ENCODE results near the gene TERB1. TPM values are rescaled to one million over a fixed set of nuclear protein-coding genes. Genes with fewer than 3 reads are reported as not detected.

The TERB1 gene
- total RNA-seq, 1 donor from 2014 or later, result not detected

DNA sequence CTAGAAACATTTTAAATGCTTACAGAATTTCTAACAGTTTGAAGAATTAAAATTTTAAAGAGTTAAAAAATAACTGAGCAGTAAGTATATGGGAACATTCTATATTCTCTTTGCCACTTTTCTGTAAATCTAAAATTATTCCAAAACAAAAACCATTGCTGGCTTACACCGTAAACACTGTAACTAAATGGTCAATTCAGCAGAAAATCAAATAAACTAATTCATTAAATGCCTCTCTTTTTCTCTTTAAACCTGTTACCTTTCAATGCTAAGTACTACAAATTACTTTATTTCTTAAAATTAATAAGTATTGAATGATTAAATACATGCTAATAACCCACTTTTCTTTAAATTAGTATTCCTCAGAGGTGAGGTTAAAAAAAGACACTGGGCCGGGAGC is 14.0 kb downstream of the TERB1 start:
- TF ChIP-seq, protein P1, sequence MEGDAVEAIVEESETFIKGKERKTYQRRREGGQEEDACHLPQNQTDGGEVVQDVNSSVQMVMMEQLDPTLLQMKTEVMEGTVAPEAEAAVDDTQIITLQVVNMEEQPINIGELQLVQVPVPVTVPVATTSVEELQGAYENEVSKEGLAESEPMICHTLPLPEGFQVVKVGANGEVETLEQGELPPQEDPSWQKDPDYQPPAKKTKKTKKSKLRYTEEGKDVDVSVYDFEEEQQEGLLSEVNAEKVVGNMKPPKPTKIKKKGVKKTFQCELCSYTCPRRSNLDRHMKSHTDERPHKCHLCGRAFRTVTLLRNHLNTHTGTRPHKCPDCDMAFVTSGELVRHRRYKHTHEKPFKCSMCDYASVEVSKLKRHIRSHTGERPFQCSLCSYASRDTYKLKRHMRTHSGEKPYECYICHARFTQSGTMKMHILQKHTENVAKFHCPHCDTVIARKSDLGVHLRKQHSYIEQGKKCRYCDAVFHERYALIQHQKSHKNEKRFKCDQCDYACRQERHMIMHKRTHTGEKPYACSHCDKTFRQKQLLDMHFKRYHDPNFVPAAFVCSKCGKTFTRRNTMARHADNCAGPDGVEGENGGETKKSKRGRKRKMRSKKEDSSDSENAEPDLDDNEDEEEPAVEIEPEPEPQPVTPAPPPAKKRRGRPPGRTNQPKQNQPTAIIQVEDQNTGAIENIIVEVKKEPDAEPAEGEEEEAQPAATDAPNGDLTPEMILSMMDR (IDR thresholded peaks at IDR 0.05), result no peak
- H3K27ac Mint-ChIP-seq (ENCODE audit: unreplicated experiment), result no peak overlapping the region
- peaks cover 3% of the 10 kb centered on the region for H3K9me3 Mint-ChIP-seq (ENCODE audit: low read depth)
- no peak overlapping the region for H3K4me3 Mint-ChIP-seq (ENCODE audit: unreplicated experiment)
- peaks cover 3% of the 10 kb centered on the region for H3K27me3 Mint-ChIP-seq (ENCODE audit: low read depth)
- H3K4me1 Mint-ChIP-seq (ENCODE audit: low read depth), result no peaks in the 10 kb centered on the region
- H3K36me3 Mint-ChIP-seq (ENCODE audit: low read depth), result no peaks in the 10 kb centered on the region
- no peak for DNase-seq (ENCODE audit: low spot score)

DNA sequence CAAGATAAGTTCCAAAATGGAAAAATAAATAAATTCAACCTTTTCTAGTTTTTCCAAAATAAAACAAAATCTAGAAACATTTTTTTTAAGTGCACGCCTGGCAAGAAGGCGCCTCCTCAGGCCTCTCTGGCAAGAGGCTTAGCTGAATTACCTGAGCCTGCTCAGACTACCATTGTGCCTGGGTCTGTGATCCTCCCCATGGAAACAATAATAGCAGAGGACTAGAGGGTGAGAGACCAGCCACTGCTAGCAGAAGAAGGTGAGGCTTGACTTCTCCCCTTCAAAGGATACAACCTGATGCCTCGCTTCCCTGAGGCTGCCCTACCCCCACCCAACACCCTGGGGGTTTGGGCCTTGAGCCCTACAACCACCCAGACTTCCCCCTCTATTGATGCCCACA is 14.8 kb downstream of the TERB1 start:
- peaks cover 3% of the 10 kb centered on the region for H3K27me3 Mint-ChIP-seq (ENCODE audit: low read depth)
- TF ChIP-seq, protein P1 (IDR thresholded peaks at IDR 0.05), result no peak
- no peak overlapping the region for H3K27ac Mint-ChIP-seq (ENCODE audit: unreplicated experiment)
- no peaks in the 10 kb centered on the region for H3K4me1 Mint-ChIP-seq (ENCODE audit: low read depth)
- H3K9me3 Mint-ChIP-seq (ENCODE audit: low read depth), result peaks cover 3% of the 10 kb centered on the region
- no peak for DNase-seq (ENCODE audit: low spot score)
- no peaks in the 10 kb centered on the region for H3K36me3 Mint-ChIP-seq (ENCODE audit: low read depth)
- no peak overlapping the region for H3K4me3 Mint-ChIP-seq (ENCODE audit: unreplicated experiment)

DNA sequence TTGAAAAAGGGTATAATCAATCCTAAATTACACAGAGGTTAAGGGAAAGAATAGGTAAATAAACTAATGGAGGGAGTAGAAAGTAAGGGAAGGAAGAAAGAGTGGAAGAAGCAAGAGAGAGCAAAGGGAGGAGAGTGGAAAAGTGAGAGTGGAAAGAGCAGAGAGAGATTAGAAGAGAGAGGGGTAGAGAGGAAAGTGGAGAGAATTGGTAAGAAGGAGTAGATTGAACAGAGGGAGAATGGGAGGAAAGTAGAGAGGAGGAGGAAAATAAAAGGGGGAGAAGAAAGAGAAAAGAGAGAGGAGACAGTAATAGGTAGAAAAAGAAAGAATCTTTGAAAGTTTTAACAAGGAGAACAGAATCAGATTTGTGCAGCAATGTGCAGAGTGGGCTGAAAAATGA is 24.9 kb downstream of the TERB1 start:
- H3K27me3 Mint-ChIP-seq (ENCODE audit: low read depth), result no peaks in the 10 kb centered on the region
- no peak overlapping the region for H3K27ac Mint-ChIP-seq (ENCODE audit: unreplicated experiment)
- no peak overlapping the region for H3K4me3 Mint-ChIP-seq (ENCODE audit: unreplicated experiment)
- TF ChIP-seq, protein P1 (IDR thresholded peaks at IDR 0.05), result no peak
- H3K36me3 Mint-ChIP-seq (ENCODE audit: low read depth), result peaks cover 4% of the 10 kb centered on the region
- H3K9me3 Mint-ChIP-seq (ENCODE audit: low read depth), result peaks cover 6% of the 10 kb centered on the region
- H3K4me1 Mint-ChIP-seq (ENCODE audit: low read depth), result no peaks in the 10 kb centered on the region
- DNase-seq (ENCODE audit: low spot score), result no peak

DNA sequence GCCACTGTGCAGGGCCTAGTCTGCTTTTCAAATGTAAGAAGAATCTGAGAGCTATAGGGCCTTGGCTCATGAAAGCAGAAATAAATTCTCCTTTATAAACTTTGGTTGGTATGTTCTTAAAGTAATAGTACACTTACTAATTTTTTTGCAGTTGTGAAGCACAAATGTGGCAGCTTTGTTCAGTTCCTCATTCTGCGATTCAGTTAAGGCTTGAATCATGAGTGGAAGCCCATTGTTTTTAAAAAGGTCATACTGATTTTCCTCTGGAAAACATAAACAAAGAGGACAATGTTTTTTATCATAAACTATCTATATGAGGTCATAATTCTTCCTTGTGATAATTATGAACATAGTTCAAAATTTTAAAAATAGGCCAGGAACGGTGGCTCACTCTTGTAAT is 26.4 kb downstream of the TERB1 start:
- no peaks in the 10 kb centered on the region for H3K27me3 Mint-ChIP-seq (ENCODE audit: low read depth)

DNA sequence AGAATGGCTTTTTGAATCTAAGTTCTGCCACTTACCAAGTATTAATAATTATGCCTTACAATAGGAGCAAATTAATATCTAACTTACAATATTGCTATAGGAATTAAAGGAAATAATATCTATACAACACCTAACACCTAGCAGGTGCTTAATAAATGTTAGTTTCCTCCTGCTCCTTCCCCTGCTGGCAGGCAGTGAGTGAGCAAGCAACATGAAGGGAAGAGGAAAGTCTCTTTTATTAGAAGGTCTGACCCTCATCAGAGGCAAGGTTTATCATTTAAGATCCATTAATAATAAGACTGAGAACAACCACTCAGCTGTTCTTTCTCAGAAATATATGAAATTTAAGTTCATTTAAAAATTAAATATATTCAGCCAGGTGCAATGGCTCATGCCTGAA is 43.3 kb downstream of the TERB1 start:
- H3K9me3 Mint-ChIP-seq (ENCODE audit: low read depth), result no peaks in the 10 kb centered on the region
- H3K4me3 Mint-ChIP-seq (ENCODE audit: unreplicated experiment), result no peak overlapping the region
- no peaks in the 10 kb centered on the region for H3K4me1 Mint-ChIP-seq (ENCODE audit: low read depth)
- peaks cover 8% of the 10 kb centered on the region for H3K27me3 Mint-ChIP-seq (ENCODE audit: low read depth)
- no peaks in the 10 kb centered on the region for H3K36me3 Mint-ChIP-seq (ENCODE audit: low read depth)
- no peak overlapping the region for H3K27ac Mint-ChIP-seq (ENCODE audit: unreplicated experiment)
- TF ChIP-seq, protein P1 (IDR thresholded peaks at IDR 0.05), result peak; percentile 17
- no peak for DNase-seq (ENCODE audit: low spot score)

More for the DNA sequence above, 26.4 kb downstream of the TERB1 start:
- H3K9me3 Mint-ChIP-seq (ENCODE audit: low read depth), result peaks cover 6% of the 10 kb centered on the region
- no peak overlapping the region for H3K4me3 Mint-ChIP-seq (ENCODE audit: unreplicated experiment)
- no peak overlapping the region for H3K27ac Mint-ChIP-seq (ENCODE audit: unreplicated experiment)
- no peak for DNase-seq (ENCODE audit: low spot score)
- peaks cover 4% of the 10 kb centered on the region for H3K36me3 Mint-ChIP-seq (ENCODE audit: low read depth)
- TF ChIP-seq, protein P1 (IDR thresholded peaks at IDR 0.05), result no peak
- H3K4me1 Mint-ChIP-seq (ENCODE audit: low read depth), result no peaks in the 10 kb centered on the region
